Neural cell (in vitro differentiated cells): Measurements from ENCODE around the gene SYNJ2BP.

Experiments
- EP300 ChIP-seq: fragments of 450-650 bp; conservative IDR thresholded peaks from 2 replicates; pipeline ENCODE4 v1.6.1; 2014; ENCODE audit warnings: antibody characterized with exemption, mild to moderate bottlenecking, moderate library complexity; ENCODE audit not compliant: poor library complexity, severe bottlenecking
- TF ChIP-seq, protein P1 (sequence below): fragments of 450-650 bp; IDR thresholded peaks from 2 replicates; pipeline ENCODE4 v1.5.1; 2014; ENCODE audit warnings: antibody characterized with exemption, mild to moderate bottlenecking, moderate library complexity; ENCODE audit not compliant: poor library complexity, severe bottlenecking

DNA sequence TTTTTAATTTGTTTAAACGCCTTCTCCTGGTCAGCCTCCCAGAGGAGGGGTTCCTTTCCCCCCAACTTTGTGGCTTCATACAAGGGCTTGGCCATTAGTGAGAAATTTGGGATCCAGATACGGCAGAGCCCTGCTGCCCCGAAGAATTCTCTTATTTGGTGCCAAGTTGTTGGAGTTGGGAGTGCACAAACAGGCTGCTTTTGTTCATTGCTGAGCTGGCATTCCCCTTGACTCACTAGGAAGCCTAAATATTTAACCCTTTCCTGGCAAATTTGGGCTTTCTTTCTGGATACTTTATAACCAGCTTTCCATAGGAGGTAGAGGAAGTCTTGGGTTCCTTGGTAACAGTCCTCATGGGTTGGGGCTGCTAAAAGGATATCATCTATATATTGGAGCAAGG lies 24.8 kb upstream of the SYNJ2BP start:
- no peak for TF ChIP-seq EP300
- TF ChIP-seq, protein P1, sequence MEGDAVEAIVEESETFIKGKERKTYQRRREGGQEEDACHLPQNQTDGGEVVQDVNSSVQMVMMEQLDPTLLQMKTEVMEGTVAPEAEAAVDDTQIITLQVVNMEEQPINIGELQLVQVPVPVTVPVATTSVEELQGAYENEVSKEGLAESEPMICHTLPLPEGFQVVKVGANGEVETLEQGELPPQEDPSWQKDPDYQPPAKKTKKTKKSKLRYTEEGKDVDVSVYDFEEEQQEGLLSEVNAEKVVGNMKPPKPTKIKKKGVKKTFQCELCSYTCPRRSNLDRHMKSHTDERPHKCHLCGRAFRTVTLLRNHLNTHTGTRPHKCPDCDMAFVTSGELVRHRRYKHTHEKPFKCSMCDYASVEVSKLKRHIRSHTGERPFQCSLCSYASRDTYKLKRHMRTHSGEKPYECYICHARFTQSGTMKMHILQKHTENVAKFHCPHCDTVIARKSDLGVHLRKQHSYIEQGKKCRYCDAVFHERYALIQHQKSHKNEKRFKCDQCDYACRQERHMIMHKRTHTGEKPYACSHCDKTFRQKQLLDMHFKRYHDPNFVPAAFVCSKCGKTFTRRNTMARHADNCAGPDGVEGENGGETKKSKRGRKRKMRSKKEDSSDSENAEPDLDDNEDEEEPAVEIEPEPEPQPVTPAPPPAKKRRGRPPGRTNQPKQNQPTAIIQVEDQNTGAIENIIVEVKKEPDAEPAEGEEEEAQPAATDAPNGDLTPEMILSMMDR, result no peak
